OCI-LY1 (cell line): ENCODE results near the gene SH3BGRL.
A peak's percentile ranks its signal among the peaks of the same experiment; 100 is the strongest.

ENCODE experiments used
- H2AFZ ChIP-seq: fragments of 200-600 bp; sonication (generic), shearing (Covaris generic); 2 replicates; pipeline ENCODE4 v1.6.0; 2014; ENCODE audit warnings: antibody characterized with exemption, mild to moderate bottlenecking, low read length
- H3F3A ChIP-seq: fragments of 200-600 bp; sonication (generic), shearing (Covaris generic); 2 replicates; pipeline ENCODE4 v1.6.0; 2014; ENCODE audit warnings: mild to moderate bottlenecking, antibody characterized with exemption, low read length, moderate library complexity; ENCODE audit not compliant: insufficient read depth
- H3K27ac ChIP-seq: fragments of 200-600 bp; sonication (generic); 2 replicates; pipeline ENCODE4 v1.5.1; 2014; ENCODE audit warnings: low read length, mixed run types, mild to moderate bottlenecking, low read depth; ENCODE audit not compliant: poor library complexity, severe bottlenecking
- H3K27me3 ChIP-seq: fragments of 200-600 bp; sonication (generic); 2 replicates; pipeline ENCODE4 v1.6.0; 2014; ENCODE audit warnings: antibody characterized with exemption, mild to moderate bottlenecking, low read length, moderate library complexity; ENCODE audit not compliant: insufficient read depth
- H3K36me3 ChIP-seq: fragments of 200-600 bp; sonication (generic); 2 replicates; pipeline ENCODE4 v1.6.1; 2014; ENCODE audit warnings: mild to moderate bottlenecking, antibody characterized with exemption, low read length, moderate library complexity, mixed read lengths; ENCODE audit not compliant: insufficient read depth
- H3K4me1 ChIP-seq: fragments of 200-600 bp; sonication (generic); 2 replicates; pipeline ENCODE4 v1.5.1; 2014; ENCODE audit warnings: mild to moderate bottlenecking, low read length, moderate library complexity; ENCODE audit not compliant: insufficient read depth, severe bottlenecking
- H3K4me2 ChIP-seq: fragments of 200-600 bp; sonication (generic), shearing (Covaris generic); 2 replicates; pipeline ENCODE4 v1.6.1; 2014; ENCODE audit warnings: low read length
- H3K4me3 ChIP-seq: fragments of 200-600 bp; sonication (generic); 2 replicates; pipeline ENCODE4 v1.5.1; 2014; ENCODE audit warnings: low read length, low read depth, mild to moderate bottlenecking, mixed read lengths; ENCODE audit not compliant: poor library complexity, severe bottlenecking
- H3K79me2 ChIP-seq: fragments of 200-600 bp; shearing (Covaris generic); 2 replicates; pipeline ENCODE4 v1.6.1; 2016; ENCODE audit warnings: mixed run types, low read length, mixed read lengths; ENCODE audit not compliant: insufficient read depth
- H3K9ac ChIP-seq: fragments of 200-600 bp; sonication (generic), shearing (Covaris generic); 2 replicates; pipeline ENCODE4 v1.6.1; 2014; ENCODE audit warnings: mild to moderate bottlenecking, low read length, mixed read lengths
- H3K9me2 ChIP-seq: fragments of 200-600 bp; sonication (generic), shearing (Covaris generic); 2 replicates; pipeline ENCODE4 v1.6.1; 2014; ENCODE audit warnings: low read depth, mild to moderate bottlenecking, low read length, mixed read lengths
- H3K9me3 ChIP-seq: fragments of 200-600 bp; shearing (Covaris generic); 2 replicates; pipeline ENCODE4 v1.6.1; 2014; ENCODE audit warnings: low read length, mixed read lengths
- H4K20me1 ChIP-seq: fragments of 200-600 bp; sonication (generic), shearing (Covaris generic); 2 replicates; pipeline ENCODE4 v1.6.0; 2016; ENCODE audit warnings: mild to moderate bottlenecking, low read length; ENCODE audit not compliant: insufficient read depth
- CTCF ChIP-seq: fragments of 200-600 bp; sonication (generic), shearing (Covaris generic); IDR thresholded peaks from 2 replicates; pipeline ENCODE4 v1.5.1; 2017; ENCODE audit warnings: mild to moderate bottlenecking, antibody characterized with exemption, low read length, moderate library complexity, mixed read lengths
- EZH2 ChIP-seq: fragments of 200-600 bp; sonication (generic), shearing (Covaris generic); IDR thresholded peaks from 2 replicates; pipeline ENCODE4 v1.8.0; 2017; ENCODE audit warnings: borderline replicate concordance, mixed run types, mild to moderate bottlenecking, antibody characterized with exemption, low read length, moderate library complexity, mixed read lengths

SH3BGRL gene

GRCh38 chrX:81195259-81195658 is 6.6 kb upstream of the SH3BGRL start:
- Histone ChIP-seq H3K36me3 (no peaks in the 10 kb centered on the region), H3K79me2 (no peaks in the 10 kb centered on the region), H3K4me3 (no peak overlapping the region), H3K9me3 (no peaks in the 10 kb centered on the region), H3K4me1 (no peaks in the 10 kb centered on the region), H3K27me3 (no peaks in the 10 kb centered on the region), H3K9me2 (no peaks in the 10 kb centered on the region), H3K4me2 (no peak overlapping the region), H3F3A (no peaks in the 10 kb centered on the region), H4K20me1 (no peaks in the 10 kb centered on the region), H2AFZ (no peak overlapping the region), H3K27ac (no peak overlapping the region), H3K9ac (no peak overlapping the region)
- TF ChIP-seq EZH2 (no peak), CTCF (no peak)

- no peaks in the 10 kb centered on the region for H3K36me3 ChIP-seq
- peaks cover under 1% of the 10 kb centered on the region for H3K4me1 ChIP-seq
- no peak for TF ChIP-seq EZH2
- peak; percentile 58; the same call in 1 of the 2 replicates for TF ChIP-seq CTCF
- H2AFZ ChIP-seq: no peak overlapping the region
- H4K20me1 ChIP-seq: no peaks in the 10 kb centered on the region
- H3K27me3 ChIP-seq: no peaks in the 10 kb centered on the region
- no peaks in the 10 kb centered on the region for H3K9me2 ChIP-seq
- no peak overlapping the region for H3K4me2 ChIP-seq
- H3K9me3 ChIP-seq: no peaks in the 10 kb centered on the region
- H3K9ac ChIP-seq: no peak overlapping the region
- no peak overlapping the region for H3K4me3 ChIP-seq
- no peaks in the 10 kb centered on the region for H3K79me2 ChIP-seq
- no peak overlapping the region for H3K27ac ChIP-seq
- no peaks in the 10 kb centered on the region for H3F3A ChIP-seq
These were observed 6.2 kb upstream of the SH3BGRL start for GRCh38 chrX:81195712-81196111.

- H3K4me2 ChIP-seq: peak overlapping the region; percentile 85
- peaks cover 21% of the 10 kb centered on the region for H3K4me1 ChIP-seq
- no peaks in the 10 kb centered on the region for H4K20me1 ChIP-seq
- H3K9ac ChIP-seq: peak overlapping the region; percentile 93
- no peak for TF ChIP-seq EZH2
- TF ChIP-seq CTCF: no peak
- H3K9me3 ChIP-seq: no peaks in the 10 kb centered on the region
- H3K27me3 ChIP-seq: no peaks in the 10 kb centered on the region
- peak overlapping the region; percentile 28 for H2AFZ ChIP-seq
- H3K79me2 ChIP-seq: peaks cover 39% of the 10 kb centered on the region
- peak overlapping the region; percentile 84 for H3K27ac ChIP-seq
- H3F3A ChIP-seq: no peaks in the 10 kb centered on the region
- peaks cover 17% of the 10 kb centered on the region; the same call in 1 of the 2 replicates for H3K36me3 ChIP-seq
- H3K4me3 ChIP-seq: peak overlapping the region; percentile 92
- no peaks in the 10 kb centered on the region for H3K9me2 ChIP-seq
These were observed 831 bp upstream of the SH3BGRL start for GRCh38 chrX:81201071-81201470.
